ENCODE measurements around the gene BCAS4. TPM values are rescaled to one million over a fixed set of nuclear protein-coding genes. Genes with fewer than 3 reads are reported as not detected.

Gene BCAS4
- total and polyA plus RNA-seq, 4 donors: 4.3 to 5.7 (median 5.0) TPM

DNA sequence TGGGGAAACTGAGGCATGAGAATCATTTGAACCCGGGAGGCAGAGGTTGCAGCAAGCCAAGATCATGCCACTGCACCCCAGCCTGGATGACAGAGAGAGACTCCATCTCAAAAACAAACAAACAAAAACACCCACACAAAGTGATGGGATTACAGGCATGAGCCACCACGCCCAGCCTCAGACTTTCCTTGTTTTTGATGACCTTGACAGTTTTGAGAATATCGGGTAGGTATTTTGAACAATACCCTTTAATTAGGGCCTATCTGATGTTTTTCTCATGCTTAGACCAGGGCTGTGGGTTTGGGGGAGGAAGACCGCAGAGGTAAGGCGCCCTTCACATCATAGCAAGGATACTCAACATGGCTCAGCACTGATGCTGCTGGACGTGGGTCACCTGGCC is 72.9 kb downstream of the BCAS4 start:
- TF ChIP-seq, protein P1, sequence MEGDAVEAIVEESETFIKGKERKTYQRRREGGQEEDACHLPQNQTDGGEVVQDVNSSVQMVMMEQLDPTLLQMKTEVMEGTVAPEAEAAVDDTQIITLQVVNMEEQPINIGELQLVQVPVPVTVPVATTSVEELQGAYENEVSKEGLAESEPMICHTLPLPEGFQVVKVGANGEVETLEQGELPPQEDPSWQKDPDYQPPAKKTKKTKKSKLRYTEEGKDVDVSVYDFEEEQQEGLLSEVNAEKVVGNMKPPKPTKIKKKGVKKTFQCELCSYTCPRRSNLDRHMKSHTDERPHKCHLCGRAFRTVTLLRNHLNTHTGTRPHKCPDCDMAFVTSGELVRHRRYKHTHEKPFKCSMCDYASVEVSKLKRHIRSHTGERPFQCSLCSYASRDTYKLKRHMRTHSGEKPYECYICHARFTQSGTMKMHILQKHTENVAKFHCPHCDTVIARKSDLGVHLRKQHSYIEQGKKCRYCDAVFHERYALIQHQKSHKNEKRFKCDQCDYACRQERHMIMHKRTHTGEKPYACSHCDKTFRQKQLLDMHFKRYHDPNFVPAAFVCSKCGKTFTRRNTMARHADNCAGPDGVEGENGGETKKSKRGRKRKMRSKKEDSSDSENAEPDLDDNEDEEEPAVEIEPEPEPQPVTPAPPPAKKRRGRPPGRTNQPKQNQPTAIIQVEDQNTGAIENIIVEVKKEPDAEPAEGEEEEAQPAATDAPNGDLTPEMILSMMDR (IDR thresholded peaks at IDR 0.05; ENCODE audit: control extremely low read depth, extremely low read depth): no peak
- no peaks in the 10 kb centered on the region for H3K36me3 ChIP-seq (ENCODE audit: control insufficient read depth in 4 of 4, insufficient read depth in 4 of 4, low read length in 4 of 4)
- no peak overlapping the region for H3K27ac ChIP-seq (ENCODE audit: low read depth in 1 of 2, low read length in 1 of 2)
- no peak for DNase-seq
- H3K9me3 ChIP-seq (ENCODE audit: control insufficient read depth in 4 of 4, insufficient read depth in 3 of 4, low read length in 3 of 4): no peaks in the 10 kb centered on the region
- peaks cover 0 to 36% (median 5%) of the 10 kb centered on the region in 5 donors for H3K4me1 ChIP-seq (ENCODE audit: control insufficient read depth in 5 of 5, insufficient read depth in 5 of 5, low read length in 5 of 5)
- no peak overlapping the region for H3K9ac ChIP-seq (ENCODE audit: insufficient read depth in 1 of 2, low read length in 2 of 2)
- no peak overlapping the region for H3K4me3 ChIP-seq
- no peaks in the 10 kb centered on the region for H3K27me3 ChIP-seq (ENCODE audit: control insufficient read depth in 3 of 3, insufficient read depth in 3 of 3, low read length in 2 of 3)
- ATAC-seq (ENCODE audit: insufficient read depth, low FRiP score): no peak
- 92 to 94% methylated on average over 6 of the region's 6 CpGs for WGBS, 2 donors

DNA sequence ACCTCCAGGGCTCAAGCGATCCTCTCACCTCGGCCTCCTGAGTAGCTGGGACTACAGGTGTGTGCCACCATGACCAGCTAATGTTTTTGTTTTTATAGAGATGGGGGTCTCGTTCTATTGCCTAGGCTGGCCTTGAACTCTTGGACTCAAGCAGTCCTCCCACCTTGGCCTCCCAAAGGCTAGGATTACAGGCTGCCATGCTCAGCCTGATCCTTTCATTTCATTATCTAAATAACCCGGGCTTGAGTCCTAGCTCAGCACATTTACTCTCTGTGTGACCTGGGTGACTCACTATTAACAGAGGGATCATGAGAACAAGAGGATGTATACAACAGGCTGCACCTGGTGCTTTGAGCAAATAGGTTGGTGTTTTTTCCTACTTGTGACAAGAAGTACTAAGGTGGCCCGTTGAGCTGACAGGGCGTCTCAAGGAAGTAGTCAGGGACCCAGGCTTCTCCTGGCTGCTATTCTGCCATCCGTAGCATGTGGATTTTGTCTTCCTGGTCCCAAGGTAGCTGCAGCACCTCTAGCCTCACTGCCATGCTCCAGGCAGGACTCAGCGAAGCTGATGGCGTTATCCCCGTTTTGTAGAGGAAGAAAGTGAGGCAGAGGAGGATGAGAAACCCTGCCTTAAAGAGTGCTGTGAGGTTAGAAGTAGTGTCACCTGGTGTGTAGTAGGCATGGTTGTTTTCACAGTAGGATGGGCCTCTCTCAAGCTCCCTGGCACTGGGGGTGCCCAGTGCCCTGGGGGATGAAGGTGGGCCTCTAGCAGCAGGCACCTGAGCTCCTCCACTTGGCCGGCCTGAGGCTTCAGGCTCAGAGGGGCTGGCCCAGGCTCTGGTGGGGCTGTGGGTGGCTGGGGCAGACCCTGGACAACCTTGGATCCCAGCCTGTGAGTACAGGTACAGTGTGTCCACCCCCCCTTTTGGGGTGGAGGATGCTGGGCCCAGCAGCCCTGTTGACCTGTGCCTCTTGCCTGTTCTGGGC is 73.9 kb downstream of the BCAS4 start:
- TF ChIP-seq, protein P1 (IDR thresholded peaks at IDR 0.05; ENCODE audit: control extremely low read depth, extremely low read depth): no peak
- Histone ChIP-seq H3K36me3 (ENCODE audit: control insufficient read depth in 4 of 4, insufficient read depth in 4 of 4, low read length in 4 of 4) (no peaks in the 10 kb centered on the region), H3K27me3 (ENCODE audit: control insufficient read depth in 3 of 3, insufficient read depth in 3 of 3, low read length in 2 of 3) (no peaks in the 10 kb centered on the region), H3K4me1 (ENCODE audit: control insufficient read depth in 5 of 5, insufficient read depth in 5 of 5, low read length in 5 of 5) (peaks cover 0 to 36% (median 5%) of the 10 kb centered on the region in 5 donors), H3K27ac (ENCODE audit: low read depth in 1 of 2, low read length in 1 of 2) (no peak overlapping the region), H3K9ac (ENCODE audit: insufficient read depth in 1 of 2, low read length in 2 of 2) (no peak overlapping the region), H3K9me3 (ENCODE audit: control insufficient read depth in 4 of 4, insufficient read depth in 3 of 4, low read length in 3 of 4) (no peaks in the 10 kb centered on the region), H3K4me3 (no peak overlapping the region)
- no peak for ATAC-seq (ENCODE audit: insufficient read depth, low FRiP score)
- WGBS, 2 donors: 89 to 94% methylated on average over 11 of the region's 11 CpGs
- no peak for DNase-seq

DNA sequence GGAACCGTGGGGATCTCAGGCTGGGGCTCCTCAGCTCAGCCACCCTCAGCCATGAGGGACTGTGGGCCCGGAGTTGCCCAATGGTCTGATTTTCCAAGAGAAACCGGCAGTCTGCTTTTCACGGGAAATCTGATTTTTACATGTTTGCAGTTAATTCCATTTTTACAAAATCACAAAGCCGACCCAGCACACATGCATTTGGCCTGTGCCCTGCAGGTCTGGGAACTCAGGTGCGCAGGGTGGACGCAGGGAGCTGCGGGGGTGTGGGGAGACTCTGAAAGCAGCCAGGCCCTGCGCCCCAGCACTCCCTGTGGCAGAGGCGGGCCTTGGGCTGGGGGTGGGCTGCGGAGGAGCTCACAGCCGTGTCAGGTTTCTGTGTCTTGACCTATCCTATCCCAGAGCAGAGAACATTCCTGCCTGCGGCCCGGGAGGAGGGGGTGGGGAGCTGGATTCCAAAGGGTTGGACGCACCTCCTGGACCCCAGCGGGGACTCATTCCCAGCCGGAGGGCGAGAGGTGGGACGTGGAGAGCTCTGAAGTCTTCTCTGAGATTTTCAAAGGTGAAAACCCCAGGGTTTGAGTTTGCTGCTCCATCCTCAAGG is 75.8 kb downstream of the BCAS4 start:
- DNase-seq (peak; percentile 71 to 80 (median 78)), ATAC-seq (ENCODE audit: insufficient read depth, low FRiP score) (no peak)
- Histone ChIP-seq H3K9ac (ENCODE audit: insufficient read depth in 1 of 2, low read length in 2 of 2) (peak overlapping the region in 1 of 2 donors; percentile 29), H3K27me3 (ENCODE audit: control insufficient read depth in 3 of 3, insufficient read depth in 3 of 3, low read length in 2 of 3) (no peaks in the 10 kb centered on the region), H3K27ac (ENCODE audit: low read depth in 1 of 2, low read length in 1 of 2) (no peak overlapping the region), H3K9me3 (ENCODE audit: control insufficient read depth in 4 of 4, insufficient read depth in 3 of 4, low read length in 3 of 4) (no peaks in the 10 kb centered on the region), H3K36me3 (ENCODE audit: control insufficient read depth in 4 of 4, insufficient read depth in 4 of 4, low read length in 4 of 4) (no peaks in the 10 kb centered on the region), H3K4me1 (ENCODE audit: control insufficient read depth in 5 of 5, insufficient read depth in 5 of 5, low read length in 5 of 5) (peaks cover 0 to 32% (median 5%) of the 10 kb centered on the region in 5 donors), H3K4me3 (no peak overlapping the region)
- TF ChIP-seq, protein P1 (IDR thresholded peaks at IDR 0.05; ENCODE audit: control extremely low read depth, extremely low read depth): no peak
- WGBS, 2 donors: 75 to 90% methylated on average over 19 of the region's 19 CpGs
